Skeletal muscle tissue (tissue), 4 donors: ENCODE data around the gene IQCM. TPM values are rescaled to one million over a fixed set of nuclear protein-coding genes. Genes with fewer than 3 reads are reported as not detected.

Experiments
- H3K27ac ChIP-seq: one replicate; pipeline ENCODE4 v1.7.0; 2013; ENCODE audit warnings: mild to moderate bottlenecking, low read depth, low read length, inconsistent platforms
- H3K27me3 ChIP-seq, 3 donors: one replicate each; pipeline ENCODE4 v1.7.0; 2013; ENCODE audit warnings: low read length in 3 of 3; ENCODE audit not compliant: control insufficient read depth in 3 of 3, insufficient read depth in 3 of 3
- H3K36me3 ChIP-seq, 3 donors: one replicate each; pipeline ENCODE4 v1.7.0; 2013; ENCODE audit warnings: low read length in 3 of 3; ENCODE audit not compliant: control insufficient read depth in 3 of 3, insufficient read depth in 3 of 3
- H3K4me1 ChIP-seq, 3 donors: one replicate each; pipeline ENCODE4 v1.7.0; 2013; ENCODE audit warnings: low read length in 3 of 3, mild to moderate bottlenecking in 3 of 3; ENCODE audit not compliant: control insufficient read depth in 3 of 3, insufficient read depth in 3 of 3
- H3K4me3 ChIP-seq, 3 donors: one replicate each; pipeline ENCODE4 v1.7.0; 2013; ENCODE audit warnings: low read length in 3 of 3
- H3K9ac ChIP-seq, 3 donors: one replicate each; pipeline ENCODE4 v1.7.0; 2013; ENCODE audit warnings: low read length in 3 of 3, mild to moderate bottlenecking in 3 of 3, moderate library complexity in 2 of 3, low read depth in 1 of 3
- H3K9me3 ChIP-seq, 3 donors: one replicate each; pipeline ENCODE4 v1.7.0; 2013; ENCODE audit warnings: low read length in 3 of 3; ENCODE audit not compliant: control insufficient read depth in 3 of 3
- total RNA-seq: library from RNA; depleted of rRNA; stranded (reverse); fragments of >200 nt; gene quantifications from one replicate; pipeline ENCODE4 v1.2.3, GENCODE V29; 2014
- donor health status: Osteomylitis.

The IQCM gene
- total RNA-seq, result not detected

DNA sequence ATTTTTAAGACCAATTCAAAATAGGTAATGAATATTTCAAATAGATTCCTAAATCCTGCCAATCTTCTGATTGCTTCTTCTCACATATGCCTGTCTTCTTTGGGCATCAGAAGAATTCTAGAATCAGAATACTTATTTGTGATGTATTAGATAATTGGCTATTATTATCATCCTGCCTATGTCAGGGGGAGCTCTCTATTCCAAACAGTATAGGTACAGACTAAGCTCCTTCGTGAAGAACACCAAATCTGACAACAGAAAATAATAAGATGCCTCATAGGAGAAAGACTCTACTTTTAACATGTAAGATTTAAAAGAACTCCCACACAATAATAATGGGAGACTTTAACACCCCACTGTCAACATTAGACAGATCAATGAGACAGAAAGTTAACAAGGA, at the start of gene IQCM:
Gene IQCM, minus strand, starts transcription at position 101 of the 400 bp plus-strand sequence. CDS start 73,152 bp downstream, outside the sequence.
- Histone ChIP-seq H3K27ac (no peak within 1 kb of the TSS), H3K4me3 (no peak within 1 kb of the TSS), H3K9ac (no peak within 1 kb of the TSS), H3K36me3 (no peaks in the 10 kb centered on the region), H3K27me3 (no peaks in the 10 kb centered on the region), H3K9me3 (no peaks in the 10 kb centered on the region), H3K4me1 (no peaks in the 10 kb centered on the region)

GRCh38 chr4:149857446-149857845, 41.8 kb upstream of the IQCM start:
- H3K4me1 ChIP-seq, result no peaks in the 10 kb centered on the region
- no peak overlapping the region for H3K27ac ChIP-seq
- no peaks in the 10 kb centered on the region for H3K9me3 ChIP-seq
- H3K9ac ChIP-seq, result no peak overlapping the region
- no peaks in the 10 kb centered on the region for H3K36me3 ChIP-seq
- H3K4me3 ChIP-seq, result no peak overlapping the region
- no peaks in the 10 kb centered on the region for H3K27me3 ChIP-seq

- no peaks in the 10 kb centered on the region for H3K27me3 ChIP-seq
- no peaks in the 10 kb centered on the region for H3K4me1 ChIP-seq
- H3K4me3 ChIP-seq, result no peak overlapping the region
Measured at GRCh38 chr4:149845743-149846142, 30.1 kb upstream of the IQCM start.

GRCh38 chr4:149841686-149842085, 26.0 kb upstream of the IQCM start:
- Histone ChIP-seq H3K4me1 (no peaks in the 10 kb centered on the region), H3K9me3 (no peaks in the 10 kb centered on the region), H3K27me3 (no peaks in the 10 kb centered on the region), H3K9ac (no peak overlapping the region), H3K4me3 (no peak overlapping the region), H3K36me3 (no peaks in the 10 kb centered on the region), H3K27ac (no peak overlapping the region)

More at GRCh38 chr4:149845743-149846142, 30.1 kb upstream of the IQCM start:
- Histone ChIP-seq H3K36me3 (no peaks in the 10 kb centered on the region), H3K9me3 (no peaks in the 10 kb centered on the region), H3K27ac (no peak overlapping the region), H3K9ac (no peak overlapping the region)

- Histone ChIP-seq H3K9me3 (no peaks in the 10 kb centered on the region), H3K27ac (no peak overlapping the region), H3K27me3 (no peaks in the 10 kb centered on the region), H3K36me3 (no peaks in the 10 kb centered on the region), H3K9ac (no peak overlapping the region), H3K4me1 (no peaks in the 10 kb centered on the region), H3K4me3 (no peak overlapping the region)
Measured at GRCh38 chr4:149838036-149838435, 22.4 kb upstream of the IQCM start.

DNA sequence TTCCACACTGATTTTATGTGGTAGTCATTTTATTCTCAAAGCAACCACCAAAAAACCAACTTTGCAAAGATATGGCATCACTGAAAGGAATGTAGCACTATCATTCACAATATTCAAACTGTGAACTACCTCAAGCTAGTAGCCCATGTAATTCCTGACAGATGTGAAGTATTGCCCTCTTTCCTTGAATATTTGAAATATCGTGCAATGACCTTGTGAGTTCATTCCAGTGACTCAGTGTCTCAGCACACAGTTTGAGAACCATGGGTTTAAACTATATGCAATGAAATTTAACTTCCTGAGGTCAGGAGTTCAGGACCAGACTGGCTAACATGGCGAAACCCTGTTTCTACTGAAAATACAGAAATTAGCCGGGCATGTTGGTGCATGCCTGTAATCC, 20.9 kb upstream of the IQCM start:
- Histone ChIP-seq H3K27ac (no peak overlapping the region), H3K4me3 (no peak overlapping the region), H3K36me3 (no peaks in the 10 kb centered on the region), H3K9ac (no peak overlapping the region), H3K27me3 (no peaks in the 10 kb centered on the region), H3K4me1 (no peaks in the 10 kb centered on the region), H3K9me3 (no peaks in the 10 kb centered on the region)

DNA sequence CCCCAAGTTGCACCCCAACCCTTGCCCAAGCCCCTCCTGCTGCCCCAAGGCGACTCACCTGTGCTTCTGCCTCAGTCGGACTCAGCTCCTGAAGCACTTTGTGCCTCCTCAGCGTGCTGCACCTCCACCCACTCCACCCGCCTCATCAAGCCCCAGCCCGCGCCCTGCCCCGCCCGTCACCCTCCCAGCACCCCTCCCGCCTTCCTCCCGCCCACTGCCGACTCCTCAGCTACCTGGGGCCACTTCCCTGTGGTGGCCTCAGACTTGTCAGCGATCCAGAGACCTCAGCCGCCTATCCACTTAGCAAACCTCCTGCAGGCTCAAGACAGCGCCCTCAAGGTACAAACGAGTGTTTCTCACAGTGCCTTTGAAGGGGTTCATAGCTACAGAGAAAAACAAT, 19.6 kb upstream of the IQCM start:
- no peaks in the 10 kb centered on the region for H3K27me3 ChIP-seq
- no peaks in the 10 kb centered on the region for H3K4me1 ChIP-seq
- H3K27ac ChIP-seq, result no peak overlapping the region
- no peak overlapping the region for H3K9ac ChIP-seq
- H3K4me3 ChIP-seq, result no peak overlapping the region
- no peaks in the 10 kb centered on the region for H3K36me3 ChIP-seq
- no peaks in the 10 kb centered on the region for H3K9me3 ChIP-seq

DNA sequence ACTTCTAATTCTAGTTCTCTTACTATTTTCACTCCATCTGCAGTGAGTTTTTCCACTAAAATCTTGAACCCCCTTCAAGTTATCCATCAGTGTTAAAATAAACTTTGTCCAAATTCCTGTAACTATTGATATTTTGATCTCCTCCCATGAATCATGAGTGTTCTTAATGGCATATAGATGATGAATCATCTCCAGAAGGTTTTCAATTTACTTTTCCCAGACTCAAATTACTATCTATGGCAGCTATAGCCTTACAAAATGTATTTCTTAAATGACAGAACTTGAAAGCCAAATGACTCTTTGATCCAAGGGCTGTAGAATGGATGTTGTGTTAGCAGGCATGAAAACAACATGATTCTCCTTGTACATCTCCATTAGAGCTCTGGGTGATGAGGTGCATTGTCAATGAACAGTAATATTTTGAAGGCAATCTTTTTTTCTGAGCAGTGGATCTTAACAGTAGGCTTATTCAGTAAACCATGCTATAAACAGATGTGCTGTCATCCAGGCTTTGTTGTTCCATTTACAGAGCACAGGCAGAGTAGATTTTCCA, 16.1 kb upstream of the IQCM start:
- H3K9me3 ChIP-seq, result no peaks in the 10 kb centered on the region
- no peaks in the 10 kb centered on the region for H3K36me3 ChIP-seq
- H3K9ac ChIP-seq, result no peak overlapping the region
- H3K27ac ChIP-seq, result no peak overlapping the region
- H3K4me3 ChIP-seq, result no peak overlapping the region
- H3K27me3 ChIP-seq, result no peaks in the 10 kb centered on the region
- H3K4me1 ChIP-seq, result no peaks in the 10 kb centered on the region

DNA sequence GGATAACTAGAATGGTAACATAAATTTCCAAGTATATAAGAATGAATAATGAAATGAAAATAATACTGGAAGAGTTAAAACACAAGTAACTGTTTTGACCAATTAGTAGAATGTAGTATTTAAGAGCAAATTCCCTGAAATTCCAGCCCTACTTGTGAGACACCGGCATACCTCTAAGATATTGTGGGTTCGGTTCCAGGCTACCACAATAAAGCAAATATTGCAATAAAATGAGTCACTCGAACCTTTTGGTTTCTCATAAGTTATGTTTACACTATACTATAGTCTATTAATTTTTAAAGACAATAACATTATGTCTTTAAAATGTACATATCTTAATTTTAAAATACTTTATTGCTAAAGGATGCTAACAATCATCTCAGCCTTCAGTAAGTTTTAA, 15.2 kb upstream of the IQCM start:
- Histone ChIP-seq H3K9ac (no peak overlapping the region), H3K4me3 (no peak overlapping the region)

GRCh38 chr4:149825336-149825735, 9.7 kb upstream of the IQCM start:
- H3K9me3 ChIP-seq, result no peaks in the 10 kb centered on the region
- H3K27me3 ChIP-seq, result no peaks in the 10 kb centered on the region
- H3K9ac ChIP-seq, result no peak overlapping the region
- H3K36me3 ChIP-seq, result no peaks in the 10 kb centered on the region
- no peaks in the 10 kb centered on the region for H3K4me1 ChIP-seq
- no peak overlapping the region for H3K27ac ChIP-seq
- no peak overlapping the region for H3K4me3 ChIP-seq

More for the DNA sequence above, 15.2 kb upstream of the IQCM start:
- Histone ChIP-seq H3K9me3 (no peaks in the 10 kb centered on the region), H3K27me3 (no peaks in the 10 kb centered on the region), H3K36me3 (no peaks in the 10 kb centered on the region), H3K4me1 (no peaks in the 10 kb centered on the region), H3K27ac (no peak overlapping the region)
